COLO668 (cell line): Measurements from ENCODE around the gene GPR135.
"Not testable (repeated sequence)": the region's sequence is repeated elsewhere in the genome, so short reads cannot be mapped to it uniquely, and the experiment has no call there.

Experiments
- DNase-seq: peaks from one replicate; lab custom pipeline; 2025; ENCODE audit not compliant: unreplicated experiment; lab: John Stamatoyannopoulos, UW

GPR135 gene

GRCh38 chr14:59475709-59476108, 10.5 kb upstream of the GPR135 start:
- DNase-seq, result no peak

GRCh38 chr14:59474172-59474571, 9.0 kb upstream of the GPR135 start:
- DNase-seq, result no peak

DNA sequence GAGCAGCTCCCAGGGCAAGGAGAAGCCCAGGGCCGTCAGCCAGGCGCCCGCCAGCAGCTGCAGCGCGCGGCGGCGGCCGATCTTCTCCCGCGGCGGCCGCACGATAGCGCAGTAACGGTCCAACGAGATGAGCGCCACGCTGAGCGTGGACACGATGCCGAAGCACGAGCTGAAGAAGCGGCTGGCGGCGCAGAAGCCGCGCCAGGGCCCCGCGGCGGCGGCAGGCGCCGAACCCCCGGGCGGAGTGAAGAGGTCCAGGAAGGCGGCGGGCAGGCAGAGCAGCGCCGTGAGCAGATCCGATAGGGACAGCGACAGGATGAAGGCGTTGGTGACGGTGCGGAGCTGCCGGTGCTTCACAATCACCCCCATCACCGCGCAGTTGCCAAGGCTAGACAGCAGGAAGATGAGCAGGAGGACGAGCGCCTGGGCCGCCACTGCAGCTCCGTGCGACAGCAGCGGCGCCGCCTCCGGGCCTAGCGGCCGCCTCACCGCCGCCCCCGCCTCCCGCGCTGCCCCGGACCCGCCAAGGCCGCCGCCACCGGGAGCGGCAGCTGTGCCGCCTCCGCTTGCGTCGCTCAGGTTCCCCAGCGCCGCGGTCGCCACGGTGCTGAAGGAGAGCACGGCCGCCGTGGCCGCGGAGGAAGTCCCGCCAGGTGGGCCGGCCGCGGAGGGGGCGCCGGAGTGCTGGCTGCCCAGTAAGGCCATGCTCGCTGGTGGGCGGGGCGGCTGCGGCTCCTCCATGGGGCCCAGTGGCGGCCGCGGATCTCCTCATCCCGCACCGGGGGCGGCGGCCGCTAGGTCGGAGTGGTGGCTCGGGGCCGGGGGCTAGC, 479 bp downstream of the GPR135 start:
- DNase-seq, result peak; percentile 86

DNA sequence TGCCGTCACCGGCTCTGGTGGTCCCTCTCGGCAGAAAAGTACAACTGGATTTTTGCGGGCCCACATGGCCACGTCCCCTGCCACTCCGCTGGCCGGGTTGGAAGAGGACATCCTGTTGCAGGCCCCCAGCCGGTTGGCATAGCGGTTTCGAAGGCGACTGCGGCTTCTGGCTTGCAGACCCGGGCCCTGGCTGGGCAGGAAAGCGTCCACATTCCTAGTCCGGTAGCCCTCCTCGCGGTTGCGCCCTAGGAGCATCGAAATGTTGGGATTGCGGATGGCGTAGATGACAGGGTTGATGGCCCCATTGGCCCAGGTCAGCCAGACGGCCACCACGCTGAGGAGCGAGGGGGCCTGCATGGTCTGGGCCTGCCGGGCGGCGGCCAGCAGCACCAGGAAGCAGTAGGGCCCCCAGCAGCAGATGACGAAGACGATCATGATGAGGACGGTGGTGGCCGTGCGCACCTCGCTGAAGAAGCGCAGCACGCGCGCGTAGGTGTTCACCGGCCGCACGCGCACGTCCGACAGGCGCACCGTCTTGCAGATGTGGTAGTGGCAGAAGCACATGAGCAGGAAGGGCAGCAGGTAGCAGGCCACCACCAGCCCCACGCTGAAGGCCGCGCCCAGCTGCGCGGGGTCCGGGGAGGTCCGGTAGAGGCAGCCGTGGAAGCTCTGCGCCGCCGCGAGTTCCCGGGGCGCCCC, 1.2 kb downstream of the GPR135 start:
- peak; percentile 82 for DNase-seq

- DNase-seq, result no peak
These were observed 3.3 kb downstream of the GPR135 start for GRCh38 chr14:59461891-59462290.

- DNase-seq, result no peak
These were observed 4.8 kb downstream of the GPR135 start for GRCh38 chr14:59460378-59460777.

GRCh38 chr14:59458486-59458885, 6.7 kb downstream of the GPR135 start:
- no peak for DNase-seq

DNA sequence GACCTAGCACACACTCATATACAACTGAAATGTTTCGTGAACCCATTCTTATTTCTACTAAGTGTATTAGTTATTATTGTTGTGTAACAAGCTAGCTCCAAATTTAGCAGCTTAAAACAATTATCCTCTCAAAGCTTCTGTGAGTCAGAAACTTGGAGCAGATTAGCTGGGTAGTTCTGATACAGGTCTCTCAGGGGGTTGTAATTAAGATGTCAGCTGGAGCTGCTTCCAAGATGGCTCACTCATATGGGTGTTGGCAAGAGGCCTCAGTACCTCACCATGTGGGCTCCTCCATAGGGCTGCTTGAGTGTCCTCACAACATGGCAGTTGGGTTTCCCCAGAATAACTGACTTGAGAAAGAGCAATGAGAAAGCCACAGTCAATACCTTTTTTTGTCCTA, 9.8 kb downstream of the GPR135 start:
- DNase-seq, result no peak

- DNase-seq, result no peak
These were observed 11.0 kb downstream of the GPR135 start for GRCh38 chr14:59454139-59454538.

DNA sequence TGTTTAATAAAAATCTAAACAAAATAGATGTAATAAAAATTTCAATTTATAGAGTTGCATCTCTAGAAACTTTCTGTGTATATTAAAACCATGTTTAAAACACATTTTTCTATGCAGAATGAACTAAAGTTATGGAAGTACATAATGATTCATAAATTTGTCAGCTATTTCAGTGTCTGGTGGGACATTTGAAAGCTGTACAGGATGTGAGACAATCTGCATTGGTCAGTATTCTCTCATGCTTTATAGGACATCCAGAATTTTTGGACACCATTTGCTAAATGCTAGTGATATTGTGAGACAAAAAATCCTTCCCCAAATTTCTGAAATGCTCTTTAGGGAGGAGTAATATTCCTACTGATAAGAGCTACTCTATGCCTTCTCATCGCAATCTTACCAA, 13.3 kb downstream of the GPR135 start:
- DNase-seq, result no peak

- DNase-seq, result no peak
These were observed 14.5 kb downstream of the GPR135 start for GRCh38 chr14:59450716-59451115.

GRCh38 chr14:59448673-59449072, 16.5 kb downstream of the GPR135 start:
- DNase-seq, result not testable (repeated sequence)

DNA sequence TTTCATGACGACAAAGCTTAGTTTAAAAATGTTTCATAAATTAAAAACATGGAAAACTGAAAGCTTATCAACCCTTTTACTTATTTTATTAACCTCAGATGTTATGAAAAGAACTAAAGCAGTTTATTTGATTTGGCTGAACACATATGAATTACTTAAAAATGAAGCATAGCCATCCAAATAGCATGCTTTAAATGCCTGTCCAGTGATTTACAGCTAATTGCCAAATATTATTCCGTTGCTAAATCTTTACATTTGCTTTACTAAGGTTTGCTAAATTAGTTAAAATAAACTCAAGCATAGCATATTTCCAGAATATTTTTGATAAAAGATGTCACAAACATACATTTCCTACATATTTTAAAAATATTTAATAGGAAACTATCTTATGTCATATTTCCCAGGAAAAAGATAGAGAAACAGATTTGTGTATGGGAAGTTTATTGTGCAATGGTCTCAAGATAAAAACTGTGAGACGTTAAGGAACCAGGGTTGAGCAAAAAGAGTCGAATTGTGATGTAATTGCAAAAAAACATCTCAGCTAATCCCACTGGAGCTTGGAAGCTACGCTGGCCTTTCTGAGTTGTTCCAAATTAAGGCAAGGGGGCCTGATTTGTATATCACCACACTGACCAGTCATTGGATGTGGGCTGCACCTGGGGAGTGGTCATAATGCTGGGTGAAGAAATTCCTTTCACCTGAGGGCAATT, 25.8 kb downstream of the GPR135 start:
- no peak for DNase-seq

- DNase-seq, result no peak
These were observed 27.0 kb downstream of the GPR135 start for GRCh38 chr14:59438195-59438647.

- no peak for DNase-seq
These were observed 29.2 kb downstream of the GPR135 start for GRCh38 chr14:59435987-59436386.

- DNase-seq, result no peak
These were observed 30.1 kb downstream of the GPR135 start for GRCh38 chr14:59435101-59435500.

DNA sequence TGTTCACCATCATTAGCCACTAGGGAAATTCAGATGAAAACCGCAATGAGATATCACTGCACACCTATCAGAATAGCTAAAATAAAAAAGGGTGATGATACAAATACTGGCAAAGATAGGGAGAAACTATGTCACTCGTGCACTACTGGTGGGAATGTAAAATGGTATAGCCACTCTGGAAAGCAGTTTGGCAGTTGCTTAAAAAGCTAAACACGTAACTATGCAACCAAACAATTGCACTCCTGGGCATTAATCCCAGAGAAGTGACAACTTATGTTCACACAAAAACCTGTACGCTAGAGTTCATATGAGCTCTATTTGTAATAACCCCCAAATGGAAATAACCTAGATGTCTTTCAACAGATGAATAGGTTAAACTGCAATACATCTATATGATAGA, 35.4 kb downstream of the GPR135 start:
- no peak for DNase-seq

DNA sequence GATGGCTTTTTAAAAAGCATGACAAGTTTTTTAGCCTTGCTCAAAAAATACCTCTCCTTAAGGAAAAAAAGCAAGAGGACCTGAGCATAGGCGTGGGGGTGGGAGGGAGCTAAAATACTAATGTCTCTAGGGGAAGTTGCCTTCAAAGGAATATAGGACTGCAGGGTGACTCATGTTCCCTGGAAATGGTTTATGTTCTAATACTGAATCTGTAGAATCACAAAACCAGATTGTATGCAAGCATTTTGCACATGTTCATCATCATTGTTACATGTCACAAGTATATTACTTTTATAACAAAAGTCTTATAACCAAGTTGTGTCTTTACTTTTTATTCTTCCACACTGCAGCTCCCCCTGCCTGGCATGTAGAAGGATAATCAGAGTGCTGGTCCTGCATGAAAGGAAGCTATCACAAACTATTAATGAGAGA, 36.6 kb downstream of the GPR135 start:
- DNase-seq, result no peak

GRCh38 chr14:59427653-59428580, 37.3 kb downstream of the GPR135 start:
- DNase-seq, result no peak

DNA sequence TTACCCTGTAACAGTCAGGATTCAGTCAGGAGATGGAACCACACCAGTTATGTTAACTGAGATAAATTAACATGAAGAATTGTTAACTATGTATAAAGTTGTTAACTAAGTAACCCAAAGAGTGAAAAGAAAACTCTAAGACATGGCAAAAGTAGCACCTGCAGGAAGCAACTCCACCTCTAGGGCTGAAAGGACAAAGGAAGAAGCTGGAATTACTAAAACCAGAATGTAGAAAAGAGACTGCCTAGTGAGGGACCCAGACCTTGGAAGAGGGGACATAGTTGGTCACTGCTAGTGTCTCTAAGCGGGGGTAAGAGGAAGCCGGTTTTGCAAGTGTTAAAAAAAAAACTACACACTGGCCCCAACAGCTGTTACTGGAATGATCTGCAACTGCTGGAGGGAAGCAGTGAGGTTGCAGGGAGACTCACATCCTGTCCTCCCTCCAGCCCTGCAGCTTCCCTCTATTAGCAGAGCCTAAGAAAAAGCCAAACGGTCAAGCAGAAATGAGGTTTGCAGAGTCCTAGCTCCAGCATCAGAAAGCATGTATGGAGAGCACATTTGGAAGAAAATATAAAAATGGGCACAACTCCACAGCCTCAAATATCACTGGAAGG, 39.8 kb downstream of the GPR135 start:
- no peak for DNase-seq
